Gastroesophageal sphincter (tissue), 4 donors: Measurements from ENCODE around the gene ATP8A1. TPM values are rescaled to one million over a fixed set of nuclear protein-coding genes. Genes with fewer than 3 reads are reported as not detected.

Experiments
- ATAC-seq: fragments of 150-250 bp; one replicate; pipeline ENCODE4 v1.9.1; 2016; ENCODE audit warnings: mild to moderate bottlenecking, moderate library complexity
- H3K27ac ChIP-seq, 4 donors: fragments of 200-600 bp; sonication (generic) in 3 of 4; 1 replicate in 3 of 4; 2 replicates in 1 of 4; pipeline ENCODE4 v1.5.1; 2016 to 2019
- H3K27me3 ChIP-seq: fragments of 200-600 bp; sonication (generic); one replicate; pipeline ENCODE4 v1.5.1; 2019
- H3K36me3 ChIP-seq, 2 donors: fragments of 200-600 bp; sonication (generic); one replicate each; pipeline ENCODE4 v1.5.1; 2019; ENCODE audit warnings: control low read depth in 1 of 2
- H3K4me1 ChIP-seq, 3 donors: fragments of 200-600 bp; sonication (generic); 1 replicate in 2 of 3; 2 replicates in 1 of 3; pipeline ENCODE4 v1.5.1; 2016 to 2019; ENCODE audit warnings: control low read depth in 2 of 3
- H3K4me3 ChIP-seq, 2 donors: fragments of 200-600 bp; sonication (generic); one replicate each; pipeline ENCODE4 v1.5.1; 2019; ENCODE audit warnings: mild to moderate bottlenecking in 1 of 2, moderate library complexity in 1 of 2
- H3K9me3 ChIP-seq, 3 donors: fragments of 200-600 bp; sonication (generic); one replicate each; pipeline ENCODE4 v1.5.1; 2017 to 2019; ENCODE audit warnings: control low read depth in 2 of 3
- EP300 ChIP-seq: sonication (generic); formaldehyde crosslinking; IDR thresholded peaks from one replicate; pipeline ENCODE4 v1.6.1; 2017; ENCODE audit warnings: antibody characterized with exemption, mild to moderate bottlenecking
- POLR2A ChIP-seq, 2 donors: fragments of 450-650 bp; IDR thresholded peaks; one replicate each; pipeline ENCODE4 v1.6.1; 2017; ENCODE audit warnings: antibody characterized with exemption in 2 of 2, mild to moderate bottlenecking in 2 of 2, moderate library complexity in 1 of 2
- POLR2AphosphoS5 ChIP-seq: sonication (generic); formaldehyde crosslinking; IDR thresholded peaks from one replicate; pipeline ENCODE4 v1.6.1; 2017; ENCODE audit warnings: antibody characterized with exemption
- WGBS, 2 donors: methylation state at CpG; one replicate each; pipeline ENCODE4 v1.1.5; 2018; ENCODE audit warnings: low coverage in 1 of 2; 5-methylcytosine and 5-hydroxymethylcytosine counted together
- total RNA-seq, 4 donors: library from RNA; depleted of rRNA; stranded (reverse); fragments of >200 nt; gene quantifications; one replicate each; pipeline ENCODE4 v1.1.0, GENCODE V29; 2016
- TF ChIP-seq, protein P1 (sequence below), 4 experiments: fragments of 200-600 bp in 2 of 4; fragments of 450-650 bp in 2 of 4; sonication (generic) in 1 of 4; IDR thresholded peaks; one replicate each; pipeline ENCODE4 v1.5.1; 2017 to 2019; ENCODE audit warnings: antibody characterized with exemption in 4 of 4, mild to moderate bottlenecking in 2 of 4, moderate library complexity in 2 of 4

Gene ATP8A1
- total RNA-seq, 4 donors from 2014 or later, result 5.6 to 21.9 (median 8.9) TPM

GRCh38 chr4:42453612-42454011 lies 203.3 kb downstream of the ATP8A1 start:
- Histone ChIP-seq H3K27ac (no peak overlapping the region), H3K9me3 (no peaks in the 10 kb centered on the region), H3K4me1 (no peaks in the 10 kb centered on the region), H3K36me3 (peaks cover 0 to 13% of the 10 kb centered on the region in 2 donors), H3K4me3 (no peak overlapping the region), H3K27me3 (no peaks in the 10 kb centered on the region)
- 92% methylated on average over 1 of the region's 1 CpG; no CpG with 5 or more reads in 1 of the 2 donors for WGBS, 2 donors
- no peak for TF ChIP-seq EP300
- no peak for TF ChIP-seq POLR2AphosphoS5
- TF ChIP-seq POLR2A (IDR thresholded peaks at IDR 0.05), result no peak
- TF ChIP-seq, protein P1, sequence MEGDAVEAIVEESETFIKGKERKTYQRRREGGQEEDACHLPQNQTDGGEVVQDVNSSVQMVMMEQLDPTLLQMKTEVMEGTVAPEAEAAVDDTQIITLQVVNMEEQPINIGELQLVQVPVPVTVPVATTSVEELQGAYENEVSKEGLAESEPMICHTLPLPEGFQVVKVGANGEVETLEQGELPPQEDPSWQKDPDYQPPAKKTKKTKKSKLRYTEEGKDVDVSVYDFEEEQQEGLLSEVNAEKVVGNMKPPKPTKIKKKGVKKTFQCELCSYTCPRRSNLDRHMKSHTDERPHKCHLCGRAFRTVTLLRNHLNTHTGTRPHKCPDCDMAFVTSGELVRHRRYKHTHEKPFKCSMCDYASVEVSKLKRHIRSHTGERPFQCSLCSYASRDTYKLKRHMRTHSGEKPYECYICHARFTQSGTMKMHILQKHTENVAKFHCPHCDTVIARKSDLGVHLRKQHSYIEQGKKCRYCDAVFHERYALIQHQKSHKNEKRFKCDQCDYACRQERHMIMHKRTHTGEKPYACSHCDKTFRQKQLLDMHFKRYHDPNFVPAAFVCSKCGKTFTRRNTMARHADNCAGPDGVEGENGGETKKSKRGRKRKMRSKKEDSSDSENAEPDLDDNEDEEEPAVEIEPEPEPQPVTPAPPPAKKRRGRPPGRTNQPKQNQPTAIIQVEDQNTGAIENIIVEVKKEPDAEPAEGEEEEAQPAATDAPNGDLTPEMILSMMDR (IDR thresholded peaks at IDR 0.05), result no peak
- ATAC-seq, result no peak

- Histone ChIP-seq H3K4me1 (no peaks in the 10 kb centered on the region), H3K27me3 (no peaks in the 10 kb centered on the region), H3K27ac (no peak overlapping the region), H3K36me3 (peaks cover 0 to 13% of the 10 kb centered on the region in 2 donors), H3K9me3 (no peaks in the 10 kb centered on the region), H3K4me3 (no peak overlapping the region)
- 58 to 66% methylated on average over 3 of the region's 3 CpGs for WGBS, 2 donors
- ATAC-seq, result no peak
- no peak for TF ChIP-seq POLR2AphosphoS5
- no peak for TF ChIP-seq POLR2A (IDR thresholded peaks at IDR 0.05)
Measured at GRCh38 chr4:42452823-42453222, 204.1 kb downstream of the ATP8A1 start.

DNA sequence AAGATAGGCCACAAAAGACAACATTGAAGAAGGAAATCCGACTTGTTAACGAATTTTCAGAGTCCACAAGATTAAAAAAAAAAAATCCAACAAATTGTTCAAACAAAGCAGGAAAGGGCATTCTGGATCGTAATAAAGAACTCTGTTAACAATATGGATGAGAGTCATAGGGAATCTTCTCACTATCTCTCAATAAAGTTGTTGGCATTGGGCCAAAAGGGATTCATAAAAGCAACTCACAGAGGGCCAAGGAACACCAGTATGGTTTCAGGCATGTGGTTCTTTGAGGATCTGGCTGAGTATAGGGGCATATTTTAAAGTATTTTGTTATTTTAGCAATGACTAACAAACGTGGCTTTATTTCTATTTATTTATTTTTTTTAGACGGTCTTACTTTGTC lies 210.1 kb downstream of the ATP8A1 start:
- Histone ChIP-seq H3K36me3 (peaks cover 0 to 37% of the 10 kb centered on the region in 2 donors), H3K27ac (no peak overlapping the region), H3K27me3 (no peaks in the 10 kb centered on the region), H3K4me3 (no peak overlapping the region), H3K9me3 (no peaks in the 10 kb centered on the region), H3K4me1 (no peaks in the 10 kb centered on the region)
- no peak for TF ChIP-seq POLR2A (IDR thresholded peaks at IDR 0.05)
- TF ChIP-seq, protein P1 (IDR thresholded peaks at IDR 0.05), result no peak
- no peak for TF ChIP-seq EP300
- WGBS, 2 donors, result 61 to 62% methylated on average over 4 to 5 of the region's 5 CpGs
- no peak for ATAC-seq

DNA sequence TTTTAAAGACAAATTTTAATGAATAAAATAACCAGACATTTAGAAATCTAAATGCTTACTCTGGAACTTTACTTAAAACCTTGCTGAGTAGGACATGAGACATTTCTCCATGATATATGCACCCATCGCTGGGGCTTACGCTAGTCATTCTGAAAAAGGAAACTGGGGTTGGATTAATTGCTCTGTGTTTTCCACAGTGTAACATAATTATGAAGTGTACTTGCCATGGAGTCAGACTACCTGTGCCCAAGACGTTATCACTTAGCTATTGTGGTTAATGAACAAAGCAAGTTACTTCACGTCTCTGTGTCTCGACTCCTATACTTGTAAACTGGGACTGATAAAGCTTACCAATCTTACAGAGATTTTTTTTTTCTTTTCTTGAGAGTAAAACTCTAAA lies 211.9 kb downstream of the ATP8A1 start:
- 89 to 93% methylated on average over 5 of the region's 5 CpGs for WGBS, 2 donors
- no peaks in the 10 kb centered on the region for H3K4me1 ChIP-seq
- ATAC-seq, result no peak
- H3K36me3 ChIP-seq, result peaks cover 0 to 28% of the 10 kb centered on the region in 2 donors
- no peaks in the 10 kb centered on the region for H3K9me3 ChIP-seq
- no peaks in the 10 kb centered on the region for H3K27me3 ChIP-seq
- H3K27ac ChIP-seq, result no peak overlapping the region
- H3K4me3 ChIP-seq, result no peak overlapping the region
- TF ChIP-seq POLR2AphosphoS5, result no peak
- no peak for TF ChIP-seq EP300
- TF ChIP-seq POLR2A (IDR thresholded peaks at IDR 0.05), result no peak

DNA sequence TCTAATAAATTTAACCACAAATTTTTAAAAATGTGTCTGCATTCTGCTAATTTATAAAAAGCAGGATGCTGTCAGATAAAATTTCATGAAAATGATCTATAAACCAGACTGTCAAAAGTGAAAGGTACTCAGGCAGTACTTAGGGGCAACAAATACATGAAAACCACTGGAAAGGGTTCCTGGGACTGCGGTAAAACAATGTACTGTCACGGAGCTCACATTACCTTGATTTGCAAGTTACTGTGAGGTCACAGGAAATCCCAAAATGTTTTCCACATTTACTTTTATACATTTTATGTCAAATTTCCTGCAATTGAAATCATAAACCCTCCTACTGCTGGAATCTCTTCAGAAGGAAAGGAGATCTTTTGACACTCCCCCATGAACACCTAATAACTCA lies 214.3 kb downstream of the ATP8A1 start:
- Histone ChIP-seq H3K27ac (no peak overlapping the region), H3K4me1 (no peaks in the 10 kb centered on the region), H3K27me3 (no peaks in the 10 kb centered on the region), H3K36me3 (peaks cover 0 to 34% of the 10 kb centered on the region in 2 donors), H3K4me3 (no peak overlapping the region), H3K9me3 (no peaks in the 10 kb centered on the region)
- TF ChIP-seq EP300 (no peak), POLR2AphosphoS5 (no peak)
- TF ChIP-seq, protein P1 (IDR thresholded peaks at IDR 0.05), result no peak
- WGBS, 2 donors, result 89 to 94% methylated on average over 2 of the region's 2 CpGs
- ATAC-seq, result no peak

DNA sequence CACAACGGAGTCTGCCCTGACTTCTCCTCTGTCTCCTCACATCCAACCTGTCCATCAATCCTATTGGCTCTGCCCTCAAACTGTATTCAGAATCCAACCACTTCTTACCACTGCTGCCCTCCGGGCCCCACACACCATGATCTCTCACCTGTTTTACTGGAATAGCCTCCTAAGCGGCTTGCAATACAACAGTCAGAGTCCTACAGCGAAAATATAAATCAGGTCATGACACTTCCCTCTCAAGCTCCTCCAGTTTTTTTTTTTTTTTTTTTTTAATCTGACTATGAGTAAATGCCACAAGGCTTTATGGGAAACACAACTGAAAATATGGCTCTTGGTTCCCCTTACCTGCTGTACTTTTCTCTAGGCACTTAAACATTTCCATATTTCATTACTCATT lies 216.8 kb downstream of the ATP8A1 start:
- H3K36me3 ChIP-seq, result peaks cover 0 to 44% of the 10 kb centered on the region in 2 donors
- no peak overlapping the region for H3K4me3 ChIP-seq
- H3K27ac ChIP-seq, result no peak overlapping the region
- ATAC-seq, result no peak
- TF ChIP-seq POLR2AphosphoS5 (no peak), POLR2A (IDR thresholded peaks at IDR 0.05) (no peak), EP300 (no peak)
- TF ChIP-seq, protein P1 (IDR thresholded peaks at IDR 0.05), result no peak
- no peaks in the 10 kb centered on the region for H3K4me1 ChIP-seq
- no peaks in the 10 kb centered on the region for H3K27me3 ChIP-seq
- H3K9me3 ChIP-seq, result no peaks in the 10 kb centered on the region
- 100% methylated on average over 3 to 4 of the region's 4 CpGs for WGBS, 2 donors
